Measurements from ENCODE around the gene FAM43B. TPM values are rescaled to one million over a fixed set of nuclear protein-coding genes. Genes with fewer than 3 reads are reported as not detected.

FAM43B gene
- polyA plus RNA-seq, 3 donors = 0.79 to 2.1 (median 1.6) TPM

- no peak for DNase-seq (ENCODE audit: extremely low read depth in 1 of 11, low read depth in 9 of 11, low spot score in 4 of 11)
These were observed 32.5 kb downstream of the FAM43B start for GRCh38 chr1:20584890-20585289.

- no peak for DNase-seq (ENCODE audit: extremely low read depth in 1 of 11, low read depth in 9 of 11, low spot score in 4 of 11)
These were observed 34.7 kb downstream of the FAM43B start for GRCh38 chr1:20586953-20587660.

GRCh38 chr1:20587661-20588053 lies 35.3 kb downstream of the FAM43B start:
- no peak for DNase-seq (ENCODE audit: extremely low read depth in 1 of 11, low read depth in 9 of 11, low spot score in 4 of 11)

- peak in 1 of 11 donors; percentile 23 for DNase-seq (ENCODE audit: extremely low read depth in 1 of 11, low read depth in 9 of 11, low spot score in 4 of 11)
These were observed 36.4 kb downstream of the FAM43B start, which contains the start of gene CDA for GRCh38 chr1:20588634-20589225. CDA (plus strand) TSS chr1:20589097; CDS start chr1:20589130, 33 bp downstream.

DNA sequence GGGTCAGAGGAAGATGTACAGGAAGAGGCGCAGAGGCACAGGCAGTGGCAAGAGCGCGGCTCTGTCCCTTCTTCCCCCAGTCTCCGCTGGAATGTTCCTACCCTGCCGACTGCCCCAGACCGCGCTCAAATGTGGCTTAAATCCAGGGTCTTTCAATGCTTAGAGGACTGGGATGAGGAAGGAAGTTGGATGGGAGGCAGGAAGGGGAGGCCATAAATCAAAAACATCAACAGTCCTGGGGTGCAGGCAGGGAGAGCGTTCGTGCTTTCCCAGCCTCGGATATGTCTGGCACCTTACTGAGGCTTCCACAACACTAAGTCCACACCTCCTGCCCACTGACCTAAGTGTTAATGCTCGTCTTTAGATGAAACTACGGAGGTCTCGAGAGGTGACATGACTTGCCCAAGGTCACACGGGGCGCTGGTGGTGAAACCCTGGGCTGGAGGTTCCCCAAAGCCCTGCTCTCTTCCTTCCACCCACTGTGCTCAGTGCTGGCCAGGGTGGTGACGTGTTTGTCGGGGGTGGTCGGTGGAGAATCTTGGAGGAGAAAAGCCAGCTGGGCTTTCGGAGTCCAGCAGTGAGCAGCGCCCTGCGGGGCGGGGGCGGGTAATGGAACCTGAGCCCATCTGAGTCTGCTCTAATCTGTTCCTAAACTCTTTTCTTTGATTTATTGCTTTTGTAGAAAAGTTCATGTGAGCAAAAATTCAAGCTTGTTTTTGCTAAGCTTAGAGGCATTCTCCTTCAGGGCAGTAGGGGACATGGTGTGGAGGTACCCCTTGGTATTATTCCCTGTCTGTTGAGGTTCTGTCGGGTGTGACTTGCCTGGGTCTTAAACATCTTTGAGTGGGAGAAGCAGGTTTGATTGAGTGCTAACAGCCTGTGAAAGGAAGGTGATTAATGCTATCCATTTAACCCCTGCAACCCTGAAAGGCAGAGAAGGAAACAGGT lies 37.2 kb downstream of the FAM43B start:
- DNase-seq (ENCODE audit: extremely low read depth in 1 of 11, low read depth in 9 of 11, low spot score in 4 of 11) = peak; percentile 74 to 89 (median 80)

DNA sequence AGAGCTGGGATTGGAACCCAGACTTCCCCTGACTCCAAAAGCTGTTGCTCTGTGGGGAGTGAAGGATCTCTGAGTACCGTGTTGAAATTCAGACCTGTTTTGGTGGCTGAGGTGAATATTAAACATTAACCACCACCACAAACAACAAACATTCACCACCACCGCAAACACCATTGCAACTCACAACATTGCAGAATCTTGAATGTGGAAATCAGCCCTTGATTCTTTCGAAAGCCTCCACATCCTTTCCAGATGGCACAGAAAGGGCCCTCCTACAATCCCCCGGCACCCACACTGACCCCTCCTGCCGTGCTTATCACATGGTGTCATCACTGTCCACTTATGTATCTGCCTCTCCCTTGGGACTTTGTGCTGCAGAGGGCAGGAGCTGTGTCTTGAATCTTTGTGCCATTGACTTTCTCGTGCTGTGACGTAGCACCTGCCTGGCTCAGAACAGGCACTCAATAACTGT lies 38.0 kb downstream of the FAM43B start:
- DNase-seq (ENCODE audit: extremely low read depth in 1 of 11, low read depth in 9 of 11, low spot score in 4 of 11) = no peak

- DNase-seq (ENCODE audit: extremely low read depth in 1 of 11, low read depth in 9 of 11, low spot score in 4 of 11) = no peak
These were observed 41.4 kb downstream of the FAM43B start for GRCh38 chr1:20593756-20594155.

- no peak for DNase-seq (ENCODE audit: extremely low read depth in 1 of 11, low read depth in 9 of 11, low spot score in 4 of 11)
These were observed 42.4 kb downstream of the FAM43B start for GRCh38 chr1:20594746-20595145.

- DNase-seq (ENCODE audit: extremely low read depth in 1 of 11, low read depth in 9 of 11, low spot score in 4 of 11) = no peak
These were observed 43.7 kb downstream of the FAM43B start for GRCh38 chr1:20596106-20596505.

DNA sequence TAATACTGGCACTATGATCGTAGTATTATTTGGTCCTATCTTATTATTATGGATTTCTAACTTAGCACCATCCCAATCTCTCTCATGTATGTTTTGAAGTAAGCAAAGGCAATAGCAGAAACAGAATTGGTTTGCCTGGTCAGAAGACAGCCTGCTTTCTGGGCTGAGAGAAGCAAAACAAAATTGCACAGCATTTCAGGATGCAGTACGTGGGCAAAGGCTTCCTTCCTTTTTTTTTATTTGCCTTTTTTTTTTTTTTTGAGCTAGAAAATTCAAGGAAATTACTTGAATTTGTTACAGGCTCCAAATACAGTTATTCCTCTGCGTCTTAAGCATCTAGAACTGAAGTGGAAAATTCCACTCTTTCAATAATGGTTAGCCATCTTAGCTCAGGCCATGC lies 45.3 kb downstream of the FAM43B start:
- DNase-seq (ENCODE audit: extremely low read depth in 1 of 11, low read depth in 9 of 11, low spot score in 4 of 11) = no peak

DNA sequence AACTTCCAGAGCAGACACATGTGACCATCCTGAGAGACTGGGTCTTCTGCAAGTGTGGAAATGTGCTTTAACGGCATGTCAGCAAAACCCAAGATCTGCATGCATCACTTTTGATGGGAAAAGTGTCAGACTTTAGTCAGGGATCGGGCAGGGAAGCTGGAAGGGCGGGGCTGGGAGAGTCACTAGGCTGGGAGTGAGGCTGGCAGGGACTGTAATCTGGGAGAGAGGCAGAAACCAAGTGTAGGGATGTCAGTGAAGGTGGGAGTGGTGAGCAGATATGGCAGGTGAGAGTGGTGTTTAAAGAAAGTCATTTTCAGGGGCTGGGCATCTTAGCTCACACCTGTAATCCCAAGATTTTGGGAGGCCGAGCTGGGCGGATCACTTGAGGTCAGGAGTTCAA lies 47.8 kb downstream of the FAM43B start:
- no peak for DNase-seq (ENCODE audit: extremely low read depth in 1 of 11, low read depth in 9 of 11, low spot score in 4 of 11)

GRCh38 chr1:20601129-20601825 lies 48.9 kb downstream of the FAM43B start:
- no peak for DNase-seq (ENCODE audit: extremely low read depth in 1 of 11, low read depth in 9 of 11, low spot score in 4 of 11)

GRCh38 chr1:20602851-20603450 lies 50.6 kb downstream of the FAM43B start:
- DNase-seq (ENCODE audit: extremely low read depth in 1 of 11, low read depth in 9 of 11, low spot score in 4 of 11) = no peak

- DNase-seq (ENCODE audit: extremely low read depth in 1 of 11, low read depth in 9 of 11, low spot score in 4 of 11) = no peak
These were observed 51.4 kb downstream of the FAM43B start for GRCh38 chr1:20603504-20604464.

Measured in renal cortex interstitium (tissue), 11 donors.